ENCODE measurements around the gene NDC1. TPM values are rescaled to one million over a fixed set of nuclear protein-coding genes. Genes with fewer than 3 reads are reported as not detected.
"Not testable (repeated sequence)": the region's sequence is repeated elsewhere in the genome, so short reads cannot be mapped to it uniquely, and the experiment has no call there.

Gene NDC1, protein sequence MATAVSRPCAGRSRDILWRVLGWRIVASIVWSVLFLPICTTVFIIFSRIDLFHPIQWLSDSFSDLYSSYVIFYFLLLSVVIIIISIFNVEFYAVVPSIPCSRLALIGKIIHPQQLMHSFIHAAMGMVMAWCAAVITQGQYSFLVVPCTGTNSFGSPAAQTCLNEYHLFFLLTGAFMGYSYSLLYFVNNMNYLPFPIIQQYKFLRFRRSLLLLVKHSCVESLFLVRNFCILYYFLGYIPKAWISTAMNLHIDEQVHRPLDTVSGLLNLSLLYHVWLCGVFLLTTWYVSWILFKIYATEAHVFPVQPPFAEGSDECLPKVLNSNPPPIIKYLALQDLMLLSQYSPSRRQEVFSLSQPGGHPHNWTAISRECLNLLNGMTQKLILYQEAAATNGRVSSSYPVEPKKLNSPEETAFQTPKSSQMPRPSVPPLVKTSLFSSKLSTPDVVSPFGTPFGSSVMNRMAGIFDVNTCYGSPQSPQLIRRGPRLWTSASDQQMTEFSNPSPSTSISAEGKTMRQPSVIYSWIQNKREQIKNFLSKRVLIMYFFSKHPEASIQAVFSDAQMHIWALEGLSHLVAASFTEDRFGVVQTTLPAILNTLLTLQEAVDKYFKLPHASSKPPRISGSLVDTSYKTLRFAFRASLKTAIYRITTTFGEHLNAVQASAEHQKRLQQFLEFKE
- 10 to 100 TPM; 29.6 to 32.0 TPM for total RNA-seq

DNA sequence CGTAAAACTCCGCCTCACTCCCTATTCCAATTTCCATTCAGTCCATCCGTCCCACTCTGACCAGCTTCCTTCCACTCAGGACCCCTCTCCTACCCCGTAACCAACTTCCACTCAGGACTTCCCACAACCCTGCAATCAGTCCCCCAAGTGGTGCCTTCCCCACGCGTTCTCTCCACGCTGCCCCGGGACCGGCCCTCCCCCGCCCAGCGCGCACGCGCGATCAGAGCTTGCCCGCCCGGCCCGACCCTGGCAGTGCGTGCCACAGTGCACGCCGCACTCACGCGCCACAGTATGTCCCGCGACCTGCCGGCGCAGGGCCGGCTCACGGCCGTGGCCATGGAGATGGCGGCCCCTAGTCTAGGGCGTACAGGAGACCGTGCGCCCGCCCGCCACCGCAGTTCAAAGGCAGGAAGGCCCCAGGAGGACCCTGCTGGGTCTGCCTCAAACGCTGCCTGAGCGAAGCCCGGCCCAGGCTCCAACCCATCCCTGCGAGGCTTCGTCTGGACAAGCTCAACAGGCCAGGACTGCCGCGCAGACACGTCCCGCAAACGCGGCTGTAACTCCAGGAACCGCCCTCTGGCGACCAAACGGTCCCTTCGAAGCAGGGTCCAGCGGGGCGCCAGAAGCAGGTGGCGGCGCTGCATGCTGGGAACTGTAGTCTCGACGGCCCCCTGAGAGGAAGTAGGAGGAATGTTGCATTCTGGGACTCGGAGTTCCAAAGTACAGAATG lies at the start of gene NDC1:
Gene NDC1 (minus strand): TSS at position 373 of the 730 bp plus-strand sequence. CDS start 35 bp downstream, at position 338.
- peak; percentile 91 for DNase-seq
- H3K9me3 Mint-ChIP-seq = peaks cover 8% of the 10 kb centered on the region
- peaks cover 23% of the 10 kb centered on the region for H3K4me1 Mint-ChIP-seq (ENCODE audit: low read depth)
- peak within 1 kb of the TSS; percentile 96 for H3K27ac Mint-ChIP-seq
- CTCF ChIA-PET = interaction anchor here (0.7 to 1.2 kb wide), 5 partner anchors 110 to 651 kb away, joined by 3 read pairs; no protein-coding TSS in a partner anchor
- H3K36me3 Mint-ChIP-seq = peaks cover 9% of the 10 kb centered on the region
- peaks cover 2% of the 10 kb centered on the region for H3K27me3 Mint-ChIP-seq
- H3K4me3 Mint-ChIP-seq = peak within 1 kb of the TSS; percentile 90
- POLR2A ChIA-PET = interaction anchor here (1.6 to 1.8 kb wide), 2 partner anchors 108 to 215 kb away, joined by 6 to 8 read pairs; partner anchors contain the start of genes IFT25, LRRC42, TCEANC2 and TMEM59
- intact Hi-C loops (cut with micrococcal nuclease) = loop anchor here (1.0 to 5.0 kb wide), 5 partner anchors 51 to 641 kb away; partner anchors contain the start of genes CPT2, LRRC42, TCEANC2 and TMEM59

DNA sequence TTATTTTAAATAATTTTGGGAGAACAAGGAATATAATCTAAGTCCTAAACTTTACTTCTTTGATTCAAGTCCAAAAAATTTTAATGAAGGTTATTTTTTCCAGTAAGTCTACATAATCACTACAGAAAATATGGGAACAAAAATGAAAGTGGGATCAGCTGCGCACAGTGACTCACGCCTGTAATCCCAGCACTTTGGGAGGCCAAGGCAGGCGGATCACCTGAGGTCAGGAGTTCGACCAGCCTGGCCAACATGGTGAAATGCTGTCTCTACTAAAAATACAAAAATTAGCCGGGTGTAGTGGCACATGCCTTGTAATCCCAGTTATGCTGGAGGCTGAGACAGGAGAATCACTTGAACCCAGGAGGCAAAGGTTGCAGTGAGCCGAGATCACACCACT lies 45.5 kb upstream of the NDC1 start:
- H3K4me3 Mint-ChIP-seq; H3K9me3 Mint-ChIP-seq; H3K27ac Mint-ChIP-seq; DNase-seq; H3K27me3 Mint-ChIP-seq; H3K4me1 Mint-ChIP-seq (ENCODE audit: low read depth); intact Hi-C loops (cut with micrococcal nuclease): not testable (repeated sequence)
- CTCF ChIA-PET = interaction anchor here (1.7 to 2.2 kb wide), 2 partner anchors 12 to 75 kb away, joined by 5 to 7 read pairs; no protein-coding TSS in a partner anchor
- peaks cover 33% of the 10 kb centered on the region for H3K36me3 Mint-ChIP-seq
- POLR2A ChIA-PET = interaction anchor here (1.0 kb wide), 1 partner anchor 62 kb away, joined by 3 read pairs; the partner anchor contains the start of gene IFT25

DNA sequence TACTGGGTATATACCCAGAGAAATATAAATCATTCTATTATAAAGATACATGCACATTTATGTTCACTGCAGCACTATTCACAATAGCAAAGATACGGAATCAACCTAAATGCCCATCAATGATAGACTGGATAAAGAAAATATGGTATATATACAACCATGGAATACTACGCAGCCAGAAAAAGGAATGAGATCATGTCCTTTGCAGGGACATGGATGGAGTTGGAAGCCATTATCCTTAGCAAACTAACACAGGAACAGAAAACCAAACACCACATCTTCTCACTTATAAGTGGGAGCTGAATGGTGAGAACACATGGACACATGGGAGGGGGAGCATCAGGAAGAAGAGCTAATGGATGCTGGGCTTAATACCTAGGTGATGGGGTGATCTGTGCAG lies 43.8 kb upstream of the NDC1 start:
- H3K4me3 Mint-ChIP-seq; H3K27me3 Mint-ChIP-seq; H3K4me1 Mint-ChIP-seq (ENCODE audit: low read depth); DNase-seq; POLR2A ChIA-PET; intact Hi-C loops (cut with micrococcal nuclease); H3K9me3 Mint-ChIP-seq; H3K27ac Mint-ChIP-seq: not testable (repeated sequence)
- CTCF ChIA-PET = interaction anchor here (1.4 to 5.2 kb wide), 5 partner anchors 13 to 77 kb away, joined by 3 to 78 read pairs (median 5); no protein-coding TSS in a partner anchor
- peaks cover 38% of the 10 kb centered on the region for H3K36me3 Mint-ChIP-seq

DNA sequence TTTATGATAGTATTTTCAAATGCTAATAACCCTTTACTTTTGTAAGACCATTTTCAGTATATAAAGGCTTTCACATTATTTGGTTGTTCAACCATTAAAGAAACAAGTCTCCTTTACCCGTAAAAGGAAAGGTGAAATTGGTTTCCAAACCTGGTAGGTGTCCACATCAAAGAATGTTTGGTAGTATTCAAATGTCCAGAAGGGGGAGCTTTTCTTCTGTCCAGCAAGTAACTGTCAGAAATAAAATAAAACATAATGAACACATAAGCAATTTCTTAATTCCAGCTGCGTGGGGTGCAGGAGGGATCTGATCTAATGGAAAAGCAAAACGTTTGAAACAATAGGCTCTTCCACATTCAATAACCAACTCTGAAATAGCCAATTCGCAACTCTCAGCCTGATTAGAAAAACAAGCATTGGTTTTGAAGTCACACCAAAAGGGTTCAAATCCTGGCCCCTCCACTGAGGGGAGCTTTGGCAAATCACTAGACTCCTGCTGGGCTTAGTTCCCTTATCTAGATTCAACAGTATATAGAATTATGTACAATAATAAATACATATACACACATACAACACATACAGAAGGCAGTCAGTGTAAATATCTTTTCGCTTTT lies 40.5 kb upstream of the NDC1 start:
- Mint-ChIP-seq H3K4me1 (ENCODE audit: low read depth) (no peaks in the 10 kb centered on the region), H3K4me3 (no peak overlapping the region), H3K27me3 (no peaks in the 10 kb centered on the region), H3K9me3 (no peaks in the 10 kb centered on the region), H3K27ac (no peak overlapping the region), H3K36me3 (peaks cover 37% of the 10 kb centered on the region)
- intact Hi-C loops (cut with micrococcal nuclease) = loop anchor here (1.0 kb wide), 2 partner anchors 71 to 81 kb away; no protein-coding TSS in a partner anchor
- DNase-seq = no peak
- ChIA-PET POLR2A (no interaction called here), CTCF (interaction anchor here (0.6 to 5.2 kb wide), 20 partner anchors 8 to 611 kb away, joined by 3 to 78 read pairs (median 3); partner anchors contain the start of genes IFT25 and LRRC42)

DNA sequence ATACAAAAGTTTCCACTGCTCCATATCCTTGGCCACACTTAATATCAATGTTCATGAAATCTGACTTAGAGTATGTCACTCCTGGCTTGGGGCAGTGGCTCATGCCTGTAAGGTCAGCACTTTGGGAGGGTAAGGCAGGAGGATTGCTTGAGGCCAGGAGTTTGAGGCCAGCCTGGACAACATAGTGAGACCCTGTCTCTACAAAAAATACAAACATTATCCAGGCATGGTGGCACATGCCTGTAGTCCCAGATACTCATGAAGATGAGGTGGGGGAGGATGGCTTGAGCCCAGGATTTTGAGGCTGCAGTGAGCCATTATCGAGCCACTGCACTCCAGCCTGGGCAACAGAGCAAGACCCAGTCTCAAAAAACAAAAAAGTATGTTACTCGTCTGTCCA lies 37.1 kb upstream of the NDC1 start:
- CTCF ChIA-PET = interaction anchor here (1.0 to 5.2 kb wide), 5 partner anchors 9 to 84 kb away, joined by 3 to 76 read pairs (median 8); partner anchors contain the start of genes IFT25 and LRRC42
- peaks cover 29% of the 10 kb centered on the region for H3K36me3 Mint-ChIP-seq

DNA sequence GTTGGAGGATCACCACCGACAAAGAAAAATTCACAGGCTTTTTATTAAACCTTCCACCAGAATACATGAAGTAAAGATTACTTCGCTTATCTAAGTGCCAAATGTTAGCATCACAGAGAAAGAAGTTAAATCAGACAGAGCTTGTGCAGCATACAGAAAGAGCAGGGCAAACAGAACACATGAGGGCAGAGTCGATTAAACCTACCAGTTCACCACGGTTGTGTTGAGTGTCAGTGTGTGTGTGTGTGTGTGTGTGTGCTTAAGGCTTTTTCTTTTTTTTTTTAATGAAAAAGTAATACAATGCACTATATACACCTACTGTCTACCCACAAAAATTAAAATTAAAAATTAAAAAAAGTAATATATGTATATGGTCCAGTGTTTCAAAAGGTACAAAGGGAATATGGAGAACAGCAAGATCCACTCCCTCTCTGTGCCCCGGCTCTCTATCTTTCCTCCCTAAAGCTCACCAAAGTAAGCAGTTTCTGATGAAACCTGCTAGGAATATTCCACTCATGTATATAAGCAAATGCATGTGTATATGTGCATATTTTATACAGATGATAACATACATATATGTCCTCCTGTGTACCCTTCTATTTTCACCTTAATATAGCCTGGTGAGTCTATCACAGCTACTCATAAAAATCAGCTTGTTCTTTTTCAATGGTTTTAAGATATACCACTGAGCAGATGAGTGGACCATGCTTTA lies 33.8 kb upstream of the NDC1 start:
- Mint-ChIP-seq H3K27ac (no peak overlapping the region), H3K4me1 (ENCODE audit: low read depth) (no peaks in the 10 kb centered on the region), H3K36me3 (peaks cover 30% of the 10 kb centered on the region), H3K27me3 (no peaks in the 10 kb centered on the region), H3K9me3 (no peaks in the 10 kb centered on the region), H3K4me3 (no peak overlapping the region)
- POLR2A ChIA-PET = no interaction called here
- no peak for DNase-seq
- CTCF ChIA-PET = interaction anchor here (0.6 to 4.4 kb wide), 6 partner anchors 11 to 88 kb away, joined by 3 to 28 read pairs (median 4); partner anchors contain the start of genes IFT25 and LRRC42
- intact Hi-C loops (cut with micrococcal nuclease) = no loop called here

More for the DNA sequence above, 37.1 kb upstream of the NDC1 start:
- H3K27ac Mint-ChIP-seq; H3K4me3 Mint-ChIP-seq; POLR2A ChIA-PET; intact Hi-C loops (cut with micrococcal nuclease); H3K9me3 Mint-ChIP-seq; DNase-seq; H3K4me1 Mint-ChIP-seq (ENCODE audit: low read depth); H3K27me3 Mint-ChIP-seq: not testable (repeated sequence)

DNA sequence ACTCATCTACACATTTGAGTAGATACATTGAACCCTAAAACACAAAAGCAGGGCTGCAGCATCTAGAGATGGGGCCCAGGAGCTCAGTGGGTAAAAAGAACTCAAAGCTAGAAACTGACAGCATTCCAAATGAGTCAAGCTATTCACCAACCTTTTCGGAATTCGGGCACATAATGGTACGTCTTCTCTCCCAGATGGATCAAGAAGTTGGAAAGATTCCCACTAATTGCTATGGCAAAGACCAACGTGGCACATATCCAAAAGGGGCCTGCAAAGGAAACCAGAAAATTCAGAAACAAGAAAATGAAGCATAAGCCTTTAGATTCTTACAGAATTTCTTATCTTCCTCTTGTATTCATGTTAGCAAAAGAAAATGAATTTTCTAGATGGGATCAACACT lies 33.1 kb upstream of the NDC1 start:
- POLR2A ChIA-PET = interaction anchor here (0.5 kb wide), 1 partner anchor 65 kb away, joined by 3 read pairs; no protein-coding TSS in a partner anchor
- no peak overlapping the region for H3K4me3 Mint-ChIP-seq
- no peak overlapping the region for H3K27ac Mint-ChIP-seq
- intact Hi-C loops (cut with micrococcal nuclease) = no loop called here
- CTCF ChIA-PET = interaction anchor here (1.1 to 4.4 kb wide), 3 partner anchors 11 to 88 kb away, joined by 3 to 28 read pairs (median 16); no protein-coding TSS in a partner anchor
- H3K4me1 Mint-ChIP-seq (ENCODE audit: low read depth) = no peaks in the 10 kb centered on the region
- DNase-seq = no peak
- H3K36me3 Mint-ChIP-seq = peaks cover 32% of the 10 kb centered on the region
- H3K9me3 Mint-ChIP-seq = no peaks in the 10 kb centered on the region
- no peaks in the 10 kb centered on the region for H3K27me3 Mint-ChIP-seq

DNA sequence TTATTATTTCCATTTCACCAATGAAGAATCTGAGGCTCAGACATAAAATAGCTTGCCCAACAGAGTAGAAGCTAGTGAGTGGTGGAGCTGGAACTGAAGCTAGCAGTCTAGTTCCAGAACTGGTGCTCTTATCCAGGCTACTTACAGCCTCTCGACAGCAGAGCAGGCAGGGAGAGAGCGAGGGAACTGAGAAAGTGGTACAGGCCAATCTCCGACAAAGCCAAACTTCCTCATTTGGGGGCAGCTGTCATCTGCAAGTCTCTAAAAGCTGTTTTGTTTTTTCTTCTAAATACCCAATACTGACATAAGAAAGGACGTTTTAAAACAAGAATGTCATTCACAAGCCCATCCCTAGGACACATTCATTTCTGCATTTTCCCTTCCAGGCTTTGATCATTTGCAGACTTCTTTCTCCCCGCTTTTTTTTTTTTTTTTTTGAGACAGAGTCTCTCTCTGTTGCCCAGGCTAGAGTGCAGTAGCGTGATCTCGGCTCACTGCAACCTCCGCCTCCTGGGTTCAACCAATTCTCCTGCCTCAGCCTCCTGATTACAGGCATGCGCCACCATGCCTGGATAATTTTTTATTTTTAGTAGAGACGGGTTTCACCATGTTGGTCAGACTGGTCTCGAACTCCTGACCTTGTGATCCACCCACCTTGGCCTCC lies 31.5 kb upstream of the NDC1 start:
- intact Hi-C loops (cut with micrococcal nuclease) = loop anchor here (10.0 kb wide), 1 partner anchor 215 kb away; no protein-coding TSS in a partner anchor
- no peak overlapping the region for H3K27ac Mint-ChIP-seq
- no peak for DNase-seq
- no peak overlapping the region for H3K4me3 Mint-ChIP-seq
- ChIA-PET POLR2A (no interaction called here), CTCF (interaction anchor here (1.2 to 4.4 kb wide), 5 partner anchors 9 to 92 kb away, joined by 3 to 28 read pairs (median 16); no protein-coding TSS in a partner anchor)
- H3K4me1 Mint-ChIP-seq (ENCODE audit: low read depth) = no peaks in the 10 kb centered on the region
- H3K36me3 Mint-ChIP-seq = peaks cover 29% of the 10 kb centered on the region
- H3K9me3 Mint-ChIP-seq = no peaks in the 10 kb centered on the region
- no peaks in the 10 kb centered on the region for H3K27me3 Mint-ChIP-seq

DNA sequence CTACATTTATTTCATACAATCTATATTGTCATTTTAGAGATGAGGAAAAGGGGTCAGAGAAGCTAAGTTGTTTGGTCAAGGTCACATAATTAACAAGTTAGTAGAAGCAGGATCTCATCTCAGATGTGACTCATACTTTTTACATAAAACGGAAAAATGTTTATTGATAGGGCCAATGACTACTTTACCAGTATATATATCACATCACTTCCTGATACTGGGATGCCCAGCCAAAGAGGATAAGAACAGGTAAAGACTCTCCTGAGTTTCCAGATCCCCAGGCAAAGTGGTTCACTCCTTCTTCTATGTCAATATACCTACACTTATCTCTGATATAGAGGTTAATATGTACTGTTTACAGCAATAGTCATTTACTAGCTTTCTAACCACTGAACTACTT lies 30.5 kb upstream of the NDC1 start:
- no peaks in the 10 kb centered on the region for H3K4me1 Mint-ChIP-seq (ENCODE audit: low read depth)
- no peaks in the 10 kb centered on the region for H3K9me3 Mint-ChIP-seq
- peak overlapping the region; percentile 13 for H3K27ac Mint-ChIP-seq
- POLR2A ChIA-PET = no interaction called here
- peaks cover 29% of the 10 kb centered on the region for H3K36me3 Mint-ChIP-seq
- no peaks in the 10 kb centered on the region for H3K27me3 Mint-ChIP-seq
- H3K4me3 Mint-ChIP-seq = no peak overlapping the region
- CTCF ChIA-PET = interaction anchor here (0.7 to 4.4 kb wide), 5 partner anchors 8 to 212 kb away, joined by 3 to 28 read pairs (median 4); no protein-coding TSS in a partner anchor
- intact Hi-C loops (cut with micrococcal nuclease) = loop anchor here (10.0 kb wide), 1 partner anchor 216 kb away; no protein-coding TSS in a partner anchor
- no peak for DNase-seq

DNA sequence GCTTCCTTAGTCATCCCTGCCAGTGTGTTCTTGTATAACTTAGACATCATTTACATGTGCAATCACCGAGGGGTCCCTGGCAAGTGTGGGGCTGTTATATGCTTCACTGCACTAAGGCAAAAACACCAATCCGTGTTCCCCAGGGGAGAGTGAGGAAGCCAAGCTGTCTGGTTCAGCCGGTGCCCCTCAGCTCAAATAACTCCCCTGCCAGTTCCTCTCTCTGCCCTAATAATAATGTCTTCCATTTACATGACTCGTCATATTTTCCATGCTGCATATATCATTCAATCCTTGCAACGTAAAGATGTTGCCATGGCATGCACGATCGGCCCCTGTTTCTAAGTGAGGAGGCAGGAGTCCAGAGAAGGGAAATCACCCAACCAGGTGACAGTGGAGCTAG lies 24.4 kb upstream of the NDC1 start:
- ChIA-PET POLR2A (interaction anchor here (0.9 kb wide), 1 partner anchor 85 kb away, joined by 3 read pairs; no protein-coding TSS in a partner anchor), CTCF (interaction anchor here (0.6 to 9.2 kb wide), 6 partner anchors 12 to 170 kb away, joined by 3 to 211 read pairs (median 16); partner anchors contain the start of gene IFT25)
- intact Hi-C loops (cut with micrococcal nuclease) = loop anchor here (10.0 kb wide), 1 partner anchor 222 kb away; no protein-coding TSS in a partner anchor
- H3K27ac Mint-ChIP-seq = no peak overlapping the region
- no peaks in the 10 kb centered on the region for H3K27me3 Mint-ChIP-seq
- peaks cover 13% of the 10 kb centered on the region for H3K36me3 Mint-ChIP-seq
- no peaks in the 10 kb centered on the region for H3K9me3 Mint-ChIP-seq
- DNase-seq = no peak
- peaks cover 12% of the 10 kb centered on the region for H3K4me1 Mint-ChIP-seq (ENCODE audit: low read depth)
- H3K4me3 Mint-ChIP-seq = no peak overlapping the region

Data from activated CD4-positive, alpha-beta memory T cell treated with anti-CD3 and anti-CD28 coated beads for 36 hours (primary cell).